Naive thymus-derived CD4-positive, alpha-beta T cell (primary cell): ENCODE measurements around the gene RCAN3. TPM values are rescaled to one million over a fixed set of nuclear protein-coding genes. Genes with fewer than 3 reads are reported as not detected.

Source experiments
- ATAC-seq: fragments of 150-1000 bp; cut with Tn5 transposase; 2 replicates; pipeline ENCODE4 v1.10.0; 2021; ENCODE audit warnings: mild to moderate bottlenecking, moderate library complexity
- CTCF ChIA-PET: fragments of 350-600 bp; sonication (Branson Sonifier 250); formaldehyde crosslinking; loops from one replicate; lab custom pipeline; 2021; ENCODE audit warnings: antibody characterized with exemption; lab: Charles Lee
- POLR2A ChIA-PET: fragments of 350-600 bp; sonication (Branson Sonifier 250); formaldehyde crosslinking; loops from one replicate; lab custom pipeline; 2021; ENCODE audit warnings: antibody characterized with exemption, inconsistent platforms; lab: Charles Lee
- DNase-seq, 9 donors: peaks; one replicate each; pipeline versions ENCODE4 v3.0.0 to v3.0.0-alpha.2; 2020 to 2022; ENCODE audit warnings: mixed read lengths in 1 of 9
- H3K27ac ChIP-seq: one replicate; pipeline ENCODE4 v1.7.0; 2013; ENCODE audit warnings: mild to moderate bottlenecking, low read depth, low read length, moderate library complexity
- H3K27me3 ChIP-seq, 2 donors: one replicate each; pipeline ENCODE4 v1.7.0; 2013; ENCODE audit warnings: low read length in 2 of 2, mild to moderate bottlenecking in 2 of 2, moderate library complexity in 2 of 2; ENCODE audit not compliant: control insufficient read depth in 2 of 2, insufficient read depth in 2 of 2
- H3K36me3 ChIP-seq, 3 experiments: 1 replicate in 2 of 3; 2 replicates in 1 of 3; pipeline ENCODE4 v1.7.0; 2013; ENCODE audit warnings: low read length in 3 of 3, mild to moderate bottlenecking in 3 of 3, moderate library complexity in 1 of 3; ENCODE audit not compliant: insufficient read depth in 3 of 3, control insufficient read depth in 2 of 3
- H3K4me1 ChIP-seq, 2 donors: one replicate each; pipeline ENCODE4 v1.7.0; 2013; ENCODE audit warnings: low read length in 2 of 2, mild to moderate bottlenecking in 2 of 2, moderate library complexity in 1 of 2; ENCODE audit not compliant: control insufficient read depth in 2 of 2, insufficient read depth in 2 of 2
- H3K4me3 ChIP-seq: 2 replicates; pipeline ENCODE4 v1.7.0; 2013; ENCODE audit warnings: mild to moderate bottlenecking, low read length
- H3K9me3 ChIP-seq, 3 experiments: 1 replicate in 2 of 3; 2 replicates in 1 of 3; pipeline ENCODE4 v1.7.0; 2013; ENCODE audit warnings: low read length in 3 of 3; ENCODE audit not compliant: control insufficient read depth in 2 of 3
- H3K27ac Mint-ChIP-seq, 9 donors: one replicate each; pipeline ENCODE4 v1.8.0; 2020 to 2022; ENCODE audit warnings: mixed read lengths in 9 of 9, mild to moderate bottlenecking in 8 of 9, moderate library complexity in 5 of 9, inconsistent platforms in 2 of 9
- H3K27me3 Mint-ChIP-seq, 5 donors: one replicate each; pipeline ENCODE4 v1.8.0; 2021 to 2022; ENCODE audit warnings: mixed read lengths in 5 of 5, mild to moderate bottlenecking in 1 of 5
- H3K36me3 Mint-ChIP-seq, 5 donors: one replicate each; pipeline ENCODE4 v1.8.0; 2020 to 2022; ENCODE audit warnings: mixed read lengths in 5 of 5, mild to moderate bottlenecking in 3 of 5, inconsistent platforms in 1 of 5
- H3K4me1 Mint-ChIP-seq, 7 donors: one replicate each; pipeline ENCODE4 v1.8.0; 2020 to 2022; ENCODE audit warnings: mixed read lengths in 7 of 7, mild to moderate bottlenecking in 3 of 7, inconsistent platforms in 1 of 7
- H3K4me3 Mint-ChIP-seq, 10 donors: one replicate each; pipeline ENCODE4 v1.8.0; 2020 to 2022; ENCODE audit warnings: mild to moderate bottlenecking in 10 of 10, mixed read lengths in 10 of 10, moderate library complexity in 6 of 10, inconsistent platforms in 2 of 10
- H3K9me3 Mint-ChIP-seq, 11 donors: one replicate each; pipeline ENCODE4 v1.8.0; 2020 to 2022; ENCODE audit warnings: mixed read lengths in 11 of 11, mild to moderate bottlenecking in 4 of 11, inconsistent platforms in 1 of 11, moderate library complexity in 1 of 11
- intact Hi-C, 2 donors: fragments of 100-400 bp; cut with micrococcal nuclease; formaldehyde crosslinking; loops; one replicate each; pipeline ENCODE4 v1.15.1; 2023
- polyA plus RNA-seq, 2 donors: library from polyadenylated mRNA; unstranded; fragments of 300-500 nt; fragmentation: Illumina TruSeq; gene quantifications; one replicate each; pipeline ENCODE4 v1.2.3, GENCODE V29; 2021
- total RNA-seq, 6 experiments: library from RNA in 5 of 6; stranded (reverse) in 5 of 6; gene quantifications; 1 replicate in 5 of 6; 2 replicates in 1 of 6; pipeline ENCODE4 v1.2.3 and lab custom pipeline; 2021 to 2026

RCAN3 gene
- total and polyA plus RNA-seq, 7 experiments from 2014 or later, result 68.5 to 247 (median 179) TPM

GRCh38 chr1:24468685-24469316 lies 33.8 kb upstream of the RCAN3 start:
- peaks cover 20 to 61% (median 44%) of the 10 kb centered on the region in 5 donors for H3K36me3 Mint-ChIP-seq

GRCh38 chr1:24470592-24470991 lies 32.0 kb upstream of the RCAN3 start:
- Mint-ChIP-seq H3K27me3 (no peaks in the 10 kb centered on the region), H3K27ac (peak overlapping the region in 8 of 9 donors; percentile 56 to 89 (median 72)), H3K36me3 (peaks cover 17 to 47% (median 33%) of the 10 kb centered on the region in 5 donors), H3K4me1 (peaks cover 7 to 67% (median 40%) of the 10 kb centered on the region in 7 donors), H3K4me3 (no peak overlapping the region), H3K9me3 (peaks cover 0 to 3% (median 0%) of the 10 kb centered on the region in 11 donors)
- no peak overlapping the region for H3K4me3 ChIP-seq
- H3K36me3 ChIP-seq, result peaks cover 3 to 34% (median 5%) of the 10 kb centered on the region in 3 experiments
- no peaks in the 10 kb centered on the region for H3K4me1 ChIP-seq
- ChIA-PET CTCF (interaction anchor here (1.2 kb wide), 1 partner anchor 33 kb away, joined by 6 read pairs; no protein-coding TSS in a partner anchor), POLR2A (interaction anchor here (0.5 to 1.8 kb wide), 3 partner anchors 10 to 36 kb away, joined by 4 to 5 read pairs (median 5); no protein-coding TSS in a partner anchor)
- H3K9me3 ChIP-seq, result no peaks in the 10 kb centered on the region
- ATAC-seq, result no peak
- H3K27me3 ChIP-seq, result no peaks in the 10 kb centered on the region
- DNase-seq, result no peak
- H3K27ac ChIP-seq, result no peak overlapping the region
- intact Hi-C loops, result no loop called here

More at GRCh38 chr1:24468685-24469316, 33.8 kb upstream of the RCAN3 start:
- ATAC-seq (no peak), DNase-seq (no peak)
- Histone ChIP-seq H3K9me3 (no peaks in the 10 kb centered on the region), H3K27me3 (no peaks in the 10 kb centered on the region), H3K27ac (no peak overlapping the region), H3K36me3 (peaks cover 3 to 40% (median 5%) of the 10 kb centered on the region in 3 experiments), H3K4me3 (no peak overlapping the region), H3K4me1 (peaks cover 0 to 7% of the 10 kb centered on the region in 2 donors)
- H3K4me3 Mint-ChIP-seq, result no peak overlapping the region
- ChIA-PET POLR2A (interaction anchor here (1.0 to 1.9 kb wide), 2 partner anchors 13 to 35 kb away, joined by 7 read pairs; partner anchors contain the start of gene RCAN3), CTCF (interaction anchor here (1.2 kb wide), 1 partner anchor 18 kb away, joined by 3 read pairs; no protein-coding TSS in a partner anchor)
- H3K27me3 Mint-ChIP-seq, result no peaks in the 10 kb centered on the region
- H3K4me1 Mint-ChIP-seq, result peaks cover 14 to 81% (median 53%) of the 10 kb centered on the region in 7 donors
- H3K9me3 Mint-ChIP-seq, result peaks cover 0 to 3% (median 0%) of the 10 kb centered on the region in 11 donors
- H3K27ac Mint-ChIP-seq, result peak overlapping the region; percentile 22 to 81 (median 69)
- intact Hi-C loops, result no loop called here

- no peaks in the 10 kb centered on the region for H3K4me1 ChIP-seq
- H3K9me3 ChIP-seq, result no peaks in the 10 kb centered on the region
- ChIA-PET CTCF (interaction anchor here (1.2 kb wide), 1 partner anchor 14 kb away, joined by 3 read pairs; no protein-coding TSS in a partner anchor), POLR2A (interaction anchor here (0.6 to 4.2 kb wide), 5 partner anchors 14 to 915 kb away, joined by 3 to 18 read pairs (median 4); partner anchors contain the start of gene RCAN3)
- peaks cover 0 to 15% (median 0%) of the 10 kb centered on the region in 3 experiments for H3K36me3 ChIP-seq
- peak overlapping the region in 7 of 9 donors; percentile 44 to 82 (median 68) for H3K27ac Mint-ChIP-seq
- DNase-seq (no peak), ATAC-seq (no peak)
- H3K4me1 Mint-ChIP-seq, result peaks cover 7 to 68% (median 49%) of the 10 kb centered on the region in 7 donors
- no peaks in the 10 kb centered on the region for H3K27me3 Mint-ChIP-seq
- intact Hi-C loops, result no loop called here
- H3K27ac ChIP-seq, result no peak overlapping the region
- no peak overlapping the region for H3K4me3 ChIP-seq
- no peaks in the 10 kb centered on the region for H3K27me3 ChIP-seq
- H3K36me3 Mint-ChIP-seq, result peaks cover 10 to 31% (median 22%) of the 10 kb centered on the region in 5 donors
- H3K4me3 Mint-ChIP-seq, result no peak overlapping the region
- H3K9me3 Mint-ChIP-seq, result peaks cover 0 to 3% (median 0%) of the 10 kb centered on the region in 11 donors
These were observed 29.9 kb upstream of the RCAN3 start for GRCh38 chr1:24472527-24473251.

GRCh38 chr1:24474193-24474592 lies 28.4 kb upstream of the RCAN3 start:
- no peak overlapping the region for H3K27ac ChIP-seq
- peaks cover 7 to 72% (median 53%) of the 10 kb centered on the region in 7 donors for H3K4me1 Mint-ChIP-seq
- H3K9me3 ChIP-seq, result no peaks in the 10 kb centered on the region
- H3K36me3 ChIP-seq, result peaks cover 0 to 2% (median 0%) of the 10 kb centered on the region in 3 experiments
- peaks cover 10 to 24% (median 14%) of the 10 kb centered on the region in 5 donors for H3K36me3 Mint-ChIP-seq
- DNase-seq, result no peak
- CTCF ChIA-PET, result interaction anchor here (0.7 to 1.8 kb wide), 3 partner anchors 10 to 80 kb away, joined by 3 to 7 read pairs (median 4); partner anchors contain the start of gene NIPAL3
- H3K9me3 Mint-ChIP-seq, result peaks cover 0 to 3% (median 0%) of the 10 kb centered on the region in 11 donors
- H3K27me3 ChIP-seq, result no peaks in the 10 kb centered on the region
- H3K27ac Mint-ChIP-seq, result peak overlapping the region in 7 of 9 donors; percentile 15 to 58 (median 41)
- ATAC-seq, result no peak
- intact Hi-C loops, result no loop called here
- H3K4me3 Mint-ChIP-seq, result no peak overlapping the region
- POLR2A ChIA-PET, result interaction anchor here (0.7 to 21.4 kb wide), 6 partner anchors 9 to 62 kb away, joined by 3 to 929 read pairs (median 12); partner anchors contain the start of gene RCAN3
- no peak overlapping the region for H3K4me3 ChIP-seq
- no peaks in the 10 kb centered on the region for H3K27me3 Mint-ChIP-seq
- H3K4me1 ChIP-seq, result no peaks in the 10 kb centered on the region

- H3K4me3 Mint-ChIP-seq, result peak overlapping the region in 7 of 10 donors; percentile 13 to 67 (median 49)
- no peaks in the 10 kb centered on the region for H3K9me3 Mint-ChIP-seq
- no peaks in the 10 kb centered on the region for H3K27me3 Mint-ChIP-seq
- POLR2A ChIA-PET, result interaction anchor here (0.8 to 21.4 kb wide), 5 partner anchors 8 to 269 kb away, joined by 4 to 929 read pairs (median 14); partner anchors contain the start of genes CLIC4 and RCAN3
- Histone ChIP-seq H3K27me3 (no peaks in the 10 kb centered on the region), H3K4me3 (no peak overlapping the region), H3K4me1 (peaks cover under 1 to 6% of the 10 kb centered on the region in 2 donors), H3K36me3 (no peaks in the 10 kb centered on the region), H3K9me3 (no peaks in the 10 kb centered on the region), H3K27ac (peak overlapping the region; percentile 60)
- H3K4me1 Mint-ChIP-seq, result peaks cover 11 to 68% (median 52%) of the 10 kb centered on the region in 7 donors
- ATAC-seq (peak; percentile 79), DNase-seq (peak in 7 of 9 donors; percentile 27 to 63 (median 56))
- CTCF ChIA-PET, result interaction anchor here (1.3 to 1.6 kb wide), 2 partner anchors 12 to 26 kb away, joined by 3 to 7 read pairs; no protein-coding TSS in a partner anchor
- peak overlapping the region in 8 of 9 donors; percentile 63 to 86 (median 80) for H3K27ac Mint-ChIP-seq
- intact Hi-C loops, result no loop called here
- peaks cover under 1 to 11% (median 3%) of the 10 kb centered on the region in 5 donors for H3K36me3 Mint-ChIP-seq
These were observed 26.9 kb upstream of the RCAN3 start for GRCh38 chr1:24475700-24476099.

GRCh38 chr1:24476571-24476970 lies 26.1 kb upstream of the RCAN3 start:
- H3K4me1 Mint-ChIP-seq, result peaks cover 16 to 69% (median 53%) of the 10 kb centered on the region in 7 donors

More at GRCh38 chr1:24476571-24476970, 26.1 kb upstream of the RCAN3 start:
- H3K4me1 ChIP-seq, result peaks cover 10 to 15% of the 10 kb centered on the region in 2 donors
- no peaks in the 10 kb centered on the region for H3K36me3 ChIP-seq
- ChIA-PET POLR2A (interaction anchor here (1.2 to 21.4 kb wide), 4 partner anchors 10 to 48 kb away, joined by 3 to 929 read pairs (median 9); partner anchors contain the start of gene RCAN3), CTCF (interaction anchor here (0.6 to 1.6 kb wide), 5 partner anchors 9 to 111 kb away, joined by 3 to 6 read pairs (median 3); no protein-coding TSS in a partner anchor)
- no peaks in the 10 kb centered on the region for H3K27me3 ChIP-seq
- H3K27ac ChIP-seq, result no peak overlapping the region
- peaks cover 0 to 8% (median 2%) of the 10 kb centered on the region in 5 donors for H3K36me3 Mint-ChIP-seq
- H3K27me3 Mint-ChIP-seq, result no peaks in the 10 kb centered on the region
- no peaks in the 10 kb centered on the region for H3K9me3 ChIP-seq
- H3K27ac Mint-ChIP-seq, result peak overlapping the region in 7 of 9 donors; percentile 6 to 85 (median 79)
- peak overlapping the region in 1 of 10 donors; percentile 67 for H3K4me3 Mint-ChIP-seq
- H3K9me3 Mint-ChIP-seq, result no peaks in the 10 kb centered on the region
- DNase-seq, result no peak
- ATAC-seq, result no peak
- intact Hi-C loops, result no loop called here
- no peak overlapping the region for H3K4me3 ChIP-seq
